ENCODE results near the gene CLDND2.

The CLDND2 gene

DNA sequence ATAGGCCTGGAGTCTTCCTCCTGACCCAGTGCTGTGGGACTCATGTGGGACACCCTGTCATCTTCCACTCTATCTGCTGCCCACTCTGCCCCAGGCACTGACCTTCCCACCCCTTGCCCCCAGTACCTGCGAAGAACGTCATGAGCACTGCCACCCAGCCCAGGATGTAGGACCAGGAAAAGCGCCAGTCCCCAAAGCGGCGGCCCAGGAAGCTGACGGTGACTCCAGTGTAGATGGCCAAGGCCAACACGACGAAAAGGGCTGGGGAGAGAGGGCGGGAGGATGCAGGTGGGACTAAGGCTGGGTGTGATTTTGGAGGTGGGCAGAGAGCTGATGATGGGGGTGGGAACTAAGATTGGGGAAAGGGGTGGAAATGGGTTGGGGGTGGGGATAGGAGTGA lies 11.6 kb upstream of the CLDND2 start:
- DNase-seq (ENCODE audit: low read depth), result no peak

DNA sequence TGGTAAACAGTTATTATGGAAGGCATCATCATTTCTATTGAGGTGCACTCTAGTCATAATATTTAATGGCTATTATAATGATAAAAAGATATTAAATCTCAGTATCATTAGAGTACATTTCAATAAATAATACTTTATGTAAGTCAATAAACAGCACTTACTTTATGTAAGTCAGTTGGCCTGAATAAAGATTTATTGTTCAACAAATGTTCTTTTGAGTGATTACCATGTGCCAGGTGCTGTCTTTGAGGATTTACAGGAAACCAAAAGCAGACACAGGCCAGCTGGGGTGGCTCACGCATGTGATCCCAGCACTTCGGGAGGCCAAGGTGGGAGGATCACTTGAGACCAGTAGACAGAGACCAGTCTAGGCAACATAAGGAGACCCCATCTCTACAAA lies 8.6 kb upstream of the CLDND2 start:
- DNase-seq (ENCODE audit: low read depth), result no peak

DNA sequence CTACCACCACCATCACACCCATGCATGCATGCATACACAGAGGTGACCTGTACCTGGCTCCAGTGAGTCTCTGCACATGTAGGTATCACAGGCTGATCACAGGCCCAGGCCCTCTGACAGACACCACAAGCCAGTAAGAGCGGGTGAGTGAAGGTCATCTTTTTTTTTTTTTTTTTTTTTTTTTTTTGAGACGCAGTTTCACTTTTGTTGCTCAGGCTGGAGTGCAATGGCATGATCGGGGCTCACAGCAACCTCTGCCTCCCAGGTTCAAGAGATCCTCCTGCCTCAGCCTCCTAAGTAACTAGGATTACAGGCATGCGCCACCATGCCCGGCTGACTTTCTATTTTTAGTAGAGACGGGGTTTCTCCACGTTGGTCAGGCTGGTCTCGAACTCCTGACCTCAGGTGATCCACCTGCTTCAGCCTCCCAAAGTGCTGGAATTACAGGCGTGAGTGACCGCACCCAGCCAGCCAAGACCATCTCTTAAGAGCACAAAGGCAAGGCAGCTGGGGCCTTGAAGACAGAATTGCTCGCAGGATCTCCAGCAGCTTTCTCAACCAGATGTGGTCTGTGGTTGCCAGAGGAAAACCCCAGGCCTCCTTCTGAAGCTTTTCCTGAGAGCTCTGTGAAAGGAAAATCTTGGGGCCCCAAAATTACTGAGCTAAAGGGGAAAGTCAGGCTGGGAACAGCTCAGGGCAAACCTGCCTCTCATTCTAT lies 6.9 kb upstream of the CLDND2 start:
- DNase-seq (ENCODE audit: low read depth), result no peak

DNA sequence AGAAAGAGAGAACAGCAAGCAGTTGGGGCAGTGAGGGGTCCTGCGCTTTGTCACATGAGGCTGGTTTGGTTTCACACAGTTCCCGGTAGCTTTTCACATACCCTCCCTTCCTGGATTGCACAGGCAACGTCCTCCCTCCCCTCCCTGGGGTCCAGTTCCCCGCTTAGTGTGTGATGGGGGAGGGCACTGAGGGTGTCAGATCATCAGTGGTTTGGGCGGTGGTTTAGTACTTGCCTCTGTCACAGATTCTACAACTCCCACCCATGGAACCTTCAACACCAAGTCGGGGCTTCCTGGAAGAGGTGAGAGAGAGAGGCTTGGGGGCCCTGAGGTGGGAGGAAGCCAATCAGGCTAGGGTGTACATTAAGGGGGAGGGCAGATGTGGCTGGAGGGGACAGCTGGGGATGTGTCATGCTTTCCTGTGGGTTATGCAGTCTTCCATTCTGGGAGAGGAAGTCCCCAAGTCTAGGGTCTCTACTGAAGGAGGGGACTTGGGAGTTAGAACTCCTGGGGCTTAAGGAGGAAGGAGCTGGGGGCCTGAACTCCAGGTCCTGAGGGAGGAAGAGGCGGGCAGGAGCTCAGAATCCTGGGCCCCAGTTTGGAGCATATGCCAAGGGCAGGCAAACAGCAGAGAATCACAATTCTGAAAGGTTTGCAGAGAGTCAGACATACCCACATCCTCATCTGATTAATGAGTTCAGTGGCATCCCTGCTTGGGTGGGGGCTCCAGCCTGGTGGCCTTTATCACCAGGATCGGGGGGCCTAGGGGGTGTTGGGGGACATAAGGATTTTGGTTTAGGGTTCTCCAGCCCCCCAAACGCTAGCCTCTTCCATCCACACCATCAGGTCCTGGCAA lies 4.1 kb upstream of the CLDND2 start, which contains the start of gene NKG7:
Gene NKG7 (minus strand): TSS at position 6 of the 856 bp plus-strand sequence. CDS start 119 bp downstream, outside the sequence.
- peak; percentile 73 for DNase-seq (ENCODE audit: low read depth)

DNA sequence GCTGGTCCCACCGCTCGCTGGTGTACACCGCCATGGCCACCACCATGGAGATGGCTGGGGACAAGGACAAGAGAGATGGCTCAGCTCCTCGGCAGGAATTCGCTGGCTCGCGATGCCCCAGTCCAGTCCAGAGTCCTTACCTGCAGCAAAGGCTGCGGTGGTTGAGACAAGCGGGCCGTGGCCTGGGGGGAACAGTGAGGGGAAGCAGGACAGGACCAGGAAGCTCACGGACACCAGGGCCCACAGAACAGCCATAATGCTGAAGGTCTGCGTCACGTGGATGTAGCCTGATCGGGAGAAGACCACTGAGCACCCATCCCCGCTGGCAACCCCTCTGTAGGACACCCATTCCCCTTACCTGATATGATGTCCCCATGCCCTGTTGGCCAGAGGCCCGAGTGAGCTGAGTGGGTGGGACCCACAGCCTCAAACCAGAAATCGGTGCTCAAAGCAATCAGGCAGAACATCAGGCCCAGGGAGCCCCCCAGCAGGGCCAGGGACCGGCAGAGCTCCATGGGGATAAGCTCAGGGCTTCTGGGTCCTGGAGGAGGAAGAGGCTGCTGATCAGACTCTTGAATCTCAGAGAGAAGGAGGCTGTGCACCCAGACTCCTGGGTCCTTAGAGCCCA lies 3.3 kb upstream of the CLDND2 start:
- no peak for DNase-seq (ENCODE audit: low read depth)

DNA sequence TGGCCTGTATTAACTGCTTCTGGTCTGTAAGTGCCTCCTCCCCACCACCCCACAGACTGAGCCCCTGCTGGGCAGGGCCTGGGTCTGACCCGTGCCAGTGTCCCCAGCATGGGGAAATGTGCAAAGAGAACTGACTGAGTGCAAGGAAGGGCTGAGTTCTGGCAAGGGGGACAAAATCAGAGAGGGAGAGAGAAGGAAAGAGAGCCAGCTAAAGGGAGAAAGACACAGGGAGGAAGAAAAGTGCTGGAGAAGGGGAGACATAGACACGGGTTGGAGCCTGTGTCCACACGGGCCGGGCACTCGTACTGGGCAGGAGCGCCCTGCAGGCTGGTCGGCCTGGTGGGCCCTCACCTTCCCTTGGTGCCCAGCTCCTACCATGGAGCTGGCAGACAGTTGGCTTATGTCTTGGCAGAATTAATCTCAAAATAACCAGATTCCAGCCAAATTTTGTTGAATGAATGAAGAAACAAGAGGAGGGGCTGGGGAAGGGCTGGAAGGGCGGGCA lies 2.4 kb upstream of the CLDND2 start:
- no peak for DNase-seq (ENCODE audit: low read depth)

DNA sequence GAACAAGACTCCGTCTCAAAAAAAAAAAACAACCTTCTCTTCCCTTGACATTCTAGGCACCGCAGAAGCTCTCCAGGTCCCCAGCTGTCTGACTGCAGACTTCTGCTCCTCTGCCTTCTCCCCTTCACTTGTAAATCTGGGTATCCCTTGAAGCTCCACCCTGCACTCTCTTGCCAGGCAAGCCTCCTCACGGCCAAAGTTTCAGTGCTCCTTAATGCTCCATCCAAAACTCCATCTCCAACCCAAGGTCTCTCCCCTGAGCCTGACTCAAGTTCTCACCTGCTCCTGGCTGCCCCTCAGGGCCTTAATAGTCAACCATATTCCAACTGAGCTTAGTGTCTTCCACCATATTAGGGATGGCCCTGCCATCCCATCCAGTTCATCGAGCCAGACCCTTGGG lies 1.4 kb upstream of the CLDND2 start:
- DNase-seq (ENCODE audit: low read depth), result no peak

DNA sequence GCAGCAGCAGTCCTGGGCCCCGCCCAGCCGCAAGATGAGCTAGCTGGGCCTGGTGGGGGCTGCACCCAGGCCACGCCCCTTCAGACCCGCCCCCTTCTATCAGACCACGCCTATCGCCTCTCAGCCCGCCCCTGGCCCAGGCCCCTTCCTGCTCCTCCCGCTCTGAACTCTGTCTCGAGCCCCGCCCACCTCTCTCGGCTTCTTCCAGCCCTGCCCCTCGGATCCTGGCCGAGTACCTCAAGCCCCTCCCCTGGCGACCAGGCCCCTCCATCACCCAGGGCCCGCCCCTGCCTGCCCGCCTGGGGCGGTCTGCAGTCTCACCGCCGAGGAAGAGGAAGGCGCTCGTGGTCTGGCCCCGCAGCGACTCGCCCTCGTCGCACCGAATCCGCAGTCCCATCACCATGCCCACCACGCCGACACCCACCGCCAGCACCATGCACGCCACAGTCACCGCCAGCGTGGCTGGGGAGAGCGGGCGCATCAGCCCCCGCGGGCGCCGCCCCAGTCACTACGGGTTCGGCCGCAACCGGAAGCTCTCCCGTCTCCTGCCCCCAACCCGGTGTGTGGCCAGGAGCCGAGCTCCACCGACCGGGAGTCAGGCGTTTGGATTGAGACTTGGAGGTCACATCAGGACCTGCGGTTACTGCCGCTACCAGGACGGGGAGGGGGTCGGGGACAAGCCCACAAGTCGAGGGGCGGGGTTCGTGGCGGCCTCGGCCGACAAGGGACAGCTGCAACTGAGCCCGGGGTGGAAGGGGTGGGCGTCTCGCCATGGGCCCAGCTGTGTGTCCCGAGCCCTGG lies 1.0 kb downstream of the CLDND2 start:
- peak; percentile 95 for DNase-seq (ENCODE audit: low read depth)

DNA sequence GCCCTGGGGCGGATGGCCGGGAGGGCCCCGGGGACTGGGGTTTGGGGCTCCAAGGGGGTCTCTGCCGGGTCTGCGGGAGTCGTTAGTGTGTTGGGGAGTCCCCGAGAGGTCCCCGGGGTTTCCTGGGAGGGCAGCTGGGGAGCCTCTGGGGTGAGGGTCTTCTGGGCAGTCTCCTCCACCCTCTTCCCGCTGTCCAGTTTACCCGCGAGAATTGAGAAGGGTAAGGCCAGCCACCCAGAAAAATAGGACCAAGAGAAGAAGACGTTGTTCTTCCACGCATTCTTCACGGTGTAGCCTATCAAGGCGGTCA lies 1.6 kb downstream of the CLDND2 start:
- no peak for DNase-seq (ENCODE audit: low read depth)

DNA sequence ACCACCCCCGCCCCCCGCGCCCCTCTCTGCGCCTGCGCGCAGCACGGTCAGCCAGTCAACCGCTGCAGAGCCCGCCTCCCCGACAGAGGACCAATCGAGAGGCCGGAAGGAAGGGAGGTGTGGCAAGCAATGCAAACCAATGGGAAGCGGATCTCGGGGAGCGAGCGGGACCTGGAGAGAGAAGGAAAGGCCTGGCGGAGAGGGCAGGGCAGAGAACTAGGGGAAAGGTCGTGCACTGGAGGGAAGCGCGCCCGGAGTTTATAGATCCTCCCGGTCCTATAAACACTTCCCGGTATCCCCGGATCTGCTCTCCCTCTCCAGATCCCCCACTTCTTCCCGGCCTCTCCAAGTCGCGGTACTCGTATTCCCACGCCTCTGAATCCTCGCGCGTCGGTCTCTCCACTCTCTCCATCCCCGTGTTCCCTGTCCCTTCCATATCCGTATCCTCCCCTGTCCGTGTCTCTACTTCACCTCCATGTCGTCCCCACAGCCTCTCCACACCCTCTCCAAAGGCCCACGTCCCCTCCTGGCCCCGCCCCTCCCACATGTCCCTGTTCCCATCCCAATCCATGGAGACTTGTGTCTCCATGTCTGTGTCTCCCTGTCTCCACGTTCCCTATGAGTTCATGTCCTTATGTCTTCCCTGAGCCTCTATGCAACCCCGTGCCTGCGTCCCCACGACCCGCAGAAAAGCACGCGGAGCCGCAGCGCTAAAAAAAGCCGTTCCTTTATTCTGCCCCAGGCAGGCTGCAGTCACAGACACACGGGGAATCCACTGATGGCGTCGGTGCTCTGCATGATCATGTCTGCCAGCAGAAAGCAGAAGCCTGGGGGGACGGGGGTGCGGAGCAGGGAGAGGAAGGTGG lies 2.2 kb downstream of the CLDND2 start:
- DNase-seq (ENCODE audit: low read depth), result peak; percentile 86

DNA sequence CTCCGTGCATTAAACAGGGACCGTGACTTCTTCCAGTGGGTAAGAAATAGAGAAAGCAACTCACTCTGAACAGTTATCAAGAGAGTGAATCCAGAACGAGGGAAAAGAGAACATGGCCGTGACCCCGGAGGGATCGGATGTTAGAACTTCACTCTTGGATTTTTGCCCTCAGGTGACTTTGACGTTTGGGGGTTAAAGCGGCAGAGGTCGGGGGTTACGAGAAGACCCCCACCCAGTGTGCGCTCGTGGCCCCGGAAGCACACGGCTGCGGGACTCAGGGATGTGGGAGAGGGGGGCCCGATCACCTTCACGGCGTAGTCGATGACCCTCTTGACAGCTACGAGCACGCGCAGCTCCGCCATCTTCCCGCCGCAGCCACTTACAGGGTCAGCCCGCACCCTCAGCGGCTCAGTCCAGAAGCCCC lies 2.8 kb downstream of the CLDND2 start, which contains the start of gene ETFB:
Gene ETFB (minus strand): TSS at position 424 of the 424 bp plus-strand sequence. CDS start 62 bp downstream, at position 362.
- no peak for DNase-seq (ENCODE audit: low read depth)

DNA sequence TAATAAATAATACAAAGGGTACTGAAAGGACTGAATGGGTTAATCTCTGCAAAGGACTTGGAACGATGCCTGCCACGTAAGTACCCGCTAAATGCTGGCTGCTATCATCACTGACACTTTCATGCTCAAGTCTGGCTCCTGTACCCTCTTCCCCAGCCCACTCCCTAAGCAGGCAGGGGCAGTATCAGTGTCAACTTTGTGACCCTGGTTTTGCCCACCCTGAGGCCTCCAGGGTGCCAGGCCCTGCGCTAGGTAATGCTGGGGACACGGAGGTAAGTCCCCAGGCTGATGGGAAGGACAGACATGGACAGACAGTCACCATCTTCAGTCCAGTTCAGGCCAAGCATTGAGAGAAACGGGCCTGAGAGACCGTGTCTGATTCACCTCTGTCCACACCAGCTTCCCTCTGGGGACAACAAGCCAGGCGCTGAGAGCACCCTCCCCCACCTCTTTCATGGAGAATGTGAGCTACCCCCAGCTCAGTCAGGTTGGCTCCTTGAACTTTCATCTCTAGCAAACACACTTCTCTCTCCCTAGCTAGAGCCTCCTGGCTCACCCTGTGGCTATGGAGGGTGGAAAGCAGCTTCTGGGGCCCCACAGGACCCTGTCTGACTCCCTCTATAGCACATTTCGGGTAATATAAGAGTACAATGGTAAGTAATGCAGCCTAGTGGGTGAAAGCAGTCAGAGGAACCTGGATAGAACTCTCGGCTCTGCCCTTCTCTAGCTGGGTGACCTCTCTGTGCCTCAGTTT lies 3.4 kb downstream of the CLDND2 start:
- DNase-seq (ENCODE audit: low read depth), result no peak

DNA sequence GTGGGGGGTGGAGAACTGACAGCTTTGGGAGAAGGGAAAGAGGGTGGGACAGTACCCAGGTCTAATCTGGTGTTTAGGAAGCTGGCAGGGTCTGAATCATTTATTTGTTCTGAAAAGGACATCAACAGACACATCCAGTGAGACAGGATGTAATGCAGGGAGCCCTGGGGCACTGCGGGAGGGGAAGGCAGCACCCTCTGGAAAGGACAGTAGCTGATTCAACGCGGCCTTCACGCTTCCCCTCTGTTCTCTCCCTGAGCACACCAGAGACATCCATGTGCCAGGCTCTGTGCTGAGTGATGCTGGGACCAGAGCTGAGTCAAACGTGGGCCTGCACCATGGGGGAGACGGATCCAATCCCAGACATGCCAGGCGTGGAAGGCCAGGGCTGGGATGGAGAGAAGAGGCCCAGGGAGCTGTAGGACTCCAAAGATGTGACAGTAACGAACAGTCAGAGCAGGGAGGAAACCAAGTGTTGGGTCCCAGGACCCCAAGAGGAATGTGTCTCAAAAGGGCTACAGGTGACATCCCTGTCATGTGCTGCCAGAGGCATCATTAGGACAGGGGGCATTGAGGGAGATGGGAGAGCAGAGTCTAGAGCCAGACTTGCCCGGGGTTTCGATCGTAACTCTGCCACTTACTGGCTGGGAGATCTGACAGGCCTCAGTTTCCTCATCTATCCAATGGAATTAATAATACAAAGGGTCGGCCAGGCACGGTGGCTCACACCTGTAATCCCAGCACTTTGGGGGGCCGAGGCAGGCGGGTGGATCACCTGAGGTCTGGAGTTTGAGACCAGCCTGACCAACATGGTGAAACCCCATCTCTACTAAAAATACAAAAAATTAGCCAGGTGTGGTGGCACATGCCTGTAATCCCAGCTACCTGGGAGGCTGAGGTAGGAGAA lies 4.3 kb downstream of the CLDND2 start:
- DNase-seq (ENCODE audit: low read depth), result no peak

DNA sequence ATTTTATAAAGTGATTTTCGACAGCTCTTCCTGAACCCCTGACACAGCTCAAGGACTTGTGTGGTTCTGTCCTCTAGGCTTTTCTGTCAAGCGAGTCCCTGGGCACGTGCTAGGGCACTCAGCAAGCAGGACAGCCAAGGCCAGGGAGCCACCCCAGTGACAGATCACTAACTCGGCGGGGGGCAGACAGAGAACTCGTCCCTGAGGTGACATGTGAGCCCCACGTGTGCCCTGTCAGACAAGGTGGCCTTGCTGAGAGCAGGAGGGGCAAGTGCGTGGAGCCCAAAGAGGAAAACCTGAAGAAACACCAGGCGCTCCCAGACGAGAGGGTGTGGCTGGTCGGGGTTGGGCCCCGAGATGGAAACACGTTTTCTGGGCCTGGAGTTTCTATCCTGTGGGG lies 7.6 kb downstream of the CLDND2 start:
- no peak for DNase-seq (ENCODE audit: low read depth)

DNA sequence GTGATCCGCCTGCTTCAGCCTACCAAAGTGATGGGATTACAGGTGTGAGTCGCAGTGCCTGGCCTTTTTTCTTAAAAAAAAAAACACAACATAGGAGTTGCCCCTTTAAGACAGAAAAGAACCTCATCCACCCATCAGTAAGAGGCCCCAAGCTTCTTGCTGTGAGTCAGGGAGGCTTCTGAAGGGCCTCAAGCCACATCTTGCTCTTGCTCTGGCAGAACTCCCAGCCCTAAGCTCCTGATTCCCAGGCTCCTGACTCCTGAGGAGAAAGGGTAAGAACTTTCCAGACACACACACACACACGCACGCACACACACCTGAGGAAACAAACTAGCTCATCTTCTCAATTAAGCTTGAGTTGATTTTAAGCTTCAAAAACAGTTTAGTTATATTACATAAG lies 9.5 kb downstream of the CLDND2 start:
- DNase-seq (ENCODE audit: low read depth), result no peak

DNA sequence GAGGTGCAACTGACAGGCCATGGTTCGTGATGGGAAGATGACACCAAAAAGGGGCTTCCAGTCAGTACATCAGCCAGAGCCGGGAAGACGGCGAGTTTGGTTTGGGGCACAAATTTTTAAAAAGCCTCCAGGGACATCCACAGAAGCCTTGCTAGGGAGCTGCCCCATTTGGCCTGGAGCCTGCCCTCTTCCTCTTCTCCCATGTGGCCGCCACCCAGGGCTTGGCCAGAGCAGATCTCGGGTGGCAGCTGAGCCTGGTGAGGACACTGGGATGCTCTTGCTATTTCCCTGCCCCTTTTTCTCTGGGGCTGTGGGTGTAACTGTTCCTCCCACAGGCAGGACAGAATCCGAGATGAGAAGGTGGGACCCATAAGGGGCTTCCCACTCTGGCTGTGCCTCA lies 10.9 kb downstream of the CLDND2 start:
- no peak for DNase-seq (ENCODE audit: low read depth)

DNA sequence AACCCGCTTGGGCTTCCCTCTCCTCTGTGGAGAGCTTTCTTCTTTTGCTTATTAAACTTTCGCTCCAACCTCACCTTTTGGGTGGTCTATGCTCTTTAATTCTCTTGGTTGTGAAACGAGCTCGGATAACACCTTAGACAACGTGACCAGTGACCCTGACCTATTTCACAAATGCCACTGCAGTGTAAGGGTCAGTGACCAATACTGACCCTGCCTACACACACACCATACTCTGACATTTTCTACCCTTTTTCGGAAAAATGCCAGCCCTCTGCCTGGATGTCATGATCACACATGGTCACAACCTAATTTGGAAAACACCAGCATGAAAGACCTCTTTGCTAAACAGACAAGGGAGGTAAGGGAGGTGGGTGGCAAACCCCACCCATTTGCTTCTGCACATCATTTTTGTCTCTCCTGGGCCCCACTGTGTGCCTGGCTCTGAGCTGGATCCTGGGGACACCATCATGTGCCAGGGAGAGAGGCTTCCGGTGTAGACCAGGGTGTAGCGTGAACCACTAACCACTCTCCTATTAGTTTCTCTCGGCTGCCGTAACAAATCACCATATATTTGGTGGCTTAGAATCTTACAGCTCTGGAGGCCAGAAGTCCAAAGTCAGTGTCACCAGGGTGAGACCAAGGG lies 12.5 kb downstream of the CLDND2 start:
- DNase-seq (ENCODE audit: low read depth), result no peak

DNA sequence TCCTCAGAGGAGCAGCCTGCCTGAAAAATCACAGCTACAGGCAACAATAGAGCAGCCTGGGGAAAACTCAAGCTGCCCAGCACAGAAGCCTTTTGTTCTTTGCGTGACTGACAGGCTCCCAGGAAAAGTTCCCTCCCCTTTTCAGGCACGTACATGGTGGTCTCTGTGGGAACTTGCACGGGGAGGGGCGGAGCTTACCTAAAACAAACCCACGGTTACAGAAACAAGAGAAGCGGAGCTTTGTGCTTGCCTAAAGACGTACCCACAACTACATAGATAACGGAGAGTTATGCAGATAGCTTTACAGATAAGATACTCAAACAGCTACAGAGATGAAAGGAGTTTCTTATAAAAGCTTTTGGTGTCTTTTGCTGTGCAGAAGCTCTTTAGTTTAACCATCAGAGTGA lies 14.1 kb downstream of the CLDND2 start:
- no peak for DNase-seq (ENCODE audit: low read depth)

Data from stimulated activated CD8-positive, alpha-beta memory T cell treated with anti-CD3 and anti-CD28 coated beads, Interleukin-12 subunit alpha, Interleukin-12 subunit beta, amount 100 ng/mL, for 1 hour (primary cell).